ENCODE data around the gene TIMM10B.

DNA sequence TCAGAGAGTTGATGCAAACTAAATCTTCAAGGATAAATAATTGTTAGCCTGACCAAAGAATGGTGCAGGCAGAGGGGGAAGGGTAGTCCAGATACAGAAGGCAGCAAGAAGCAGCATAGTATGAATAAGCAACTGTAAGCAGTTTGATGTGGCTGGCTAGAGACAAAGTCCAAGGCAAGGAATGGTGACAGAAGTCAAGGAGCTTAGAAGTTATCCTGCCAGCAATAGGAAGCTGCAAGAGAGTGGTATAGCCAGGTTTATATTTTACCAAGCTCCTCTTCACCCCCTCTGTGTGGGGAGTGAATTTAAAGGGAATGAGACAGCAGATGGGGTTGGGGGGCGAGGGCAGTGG is 22.2 kb upstream of the TIMM10B start:
- TF ChIP-seq, protein P1, sequence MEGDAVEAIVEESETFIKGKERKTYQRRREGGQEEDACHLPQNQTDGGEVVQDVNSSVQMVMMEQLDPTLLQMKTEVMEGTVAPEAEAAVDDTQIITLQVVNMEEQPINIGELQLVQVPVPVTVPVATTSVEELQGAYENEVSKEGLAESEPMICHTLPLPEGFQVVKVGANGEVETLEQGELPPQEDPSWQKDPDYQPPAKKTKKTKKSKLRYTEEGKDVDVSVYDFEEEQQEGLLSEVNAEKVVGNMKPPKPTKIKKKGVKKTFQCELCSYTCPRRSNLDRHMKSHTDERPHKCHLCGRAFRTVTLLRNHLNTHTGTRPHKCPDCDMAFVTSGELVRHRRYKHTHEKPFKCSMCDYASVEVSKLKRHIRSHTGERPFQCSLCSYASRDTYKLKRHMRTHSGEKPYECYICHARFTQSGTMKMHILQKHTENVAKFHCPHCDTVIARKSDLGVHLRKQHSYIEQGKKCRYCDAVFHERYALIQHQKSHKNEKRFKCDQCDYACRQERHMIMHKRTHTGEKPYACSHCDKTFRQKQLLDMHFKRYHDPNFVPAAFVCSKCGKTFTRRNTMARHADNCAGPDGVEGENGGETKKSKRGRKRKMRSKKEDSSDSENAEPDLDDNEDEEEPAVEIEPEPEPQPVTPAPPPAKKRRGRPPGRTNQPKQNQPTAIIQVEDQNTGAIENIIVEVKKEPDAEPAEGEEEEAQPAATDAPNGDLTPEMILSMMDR (conservative IDR thresholded peaks at IDR 0.05): no peak
- TF ChIP-seq EZH2 (IDR thresholded peaks at IDR 0.05; ENCODE audit: low read depth): no peak

Data from PC-9 (cell line).